ENCODE measurements around the gene DNAAF8. TPM values are rescaled to one million over a fixed set of nuclear protein-coding genes. Genes with fewer than 3 reads are reported as not detected.

The DNAAF8 gene
- total and polyA plus RNA-seq, 2 of the 4 experiments (the other 2 are of a cell fraction): 0.54 to 1.7 TPM

- intact Hi-C loops (cut with micrococcal nuclease) (no loop called here), dilution Hi-C loops (cut with HindIII; ENCODE audit: low sequenced_read_pairs, unreplicated experiment) (no loop called here), in situ Hi-C loops (cut with MboI; ENCODE audit: low sequenced_read_pairs) (no loop called here)
- no peak for TF ChIP-seq FOS (IDR thresholded peaks at IDR 0.05; ENCODE audit: low read depth, low read length)
- no peak for TF ChIP-seq MXI1 (IDR thresholded peaks at IDR 0.05; ENCODE audit: borderline replicate concordance, low read depth, low read length)
- TF ChIP-seq, protein P1, sequence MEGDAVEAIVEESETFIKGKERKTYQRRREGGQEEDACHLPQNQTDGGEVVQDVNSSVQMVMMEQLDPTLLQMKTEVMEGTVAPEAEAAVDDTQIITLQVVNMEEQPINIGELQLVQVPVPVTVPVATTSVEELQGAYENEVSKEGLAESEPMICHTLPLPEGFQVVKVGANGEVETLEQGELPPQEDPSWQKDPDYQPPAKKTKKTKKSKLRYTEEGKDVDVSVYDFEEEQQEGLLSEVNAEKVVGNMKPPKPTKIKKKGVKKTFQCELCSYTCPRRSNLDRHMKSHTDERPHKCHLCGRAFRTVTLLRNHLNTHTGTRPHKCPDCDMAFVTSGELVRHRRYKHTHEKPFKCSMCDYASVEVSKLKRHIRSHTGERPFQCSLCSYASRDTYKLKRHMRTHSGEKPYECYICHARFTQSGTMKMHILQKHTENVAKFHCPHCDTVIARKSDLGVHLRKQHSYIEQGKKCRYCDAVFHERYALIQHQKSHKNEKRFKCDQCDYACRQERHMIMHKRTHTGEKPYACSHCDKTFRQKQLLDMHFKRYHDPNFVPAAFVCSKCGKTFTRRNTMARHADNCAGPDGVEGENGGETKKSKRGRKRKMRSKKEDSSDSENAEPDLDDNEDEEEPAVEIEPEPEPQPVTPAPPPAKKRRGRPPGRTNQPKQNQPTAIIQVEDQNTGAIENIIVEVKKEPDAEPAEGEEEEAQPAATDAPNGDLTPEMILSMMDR (conservative IDR thresholded peaks at IDR 0.05; ENCODE audit: low read depth, low read length): no peak
- TF ChIP-seq ELK1 (IDR thresholded peaks at IDR 0.05; ENCODE audit: borderline replicate concordance, low read depth, low read length): no peak
- TF ChIP-seq RAD21 (IDR thresholded peaks at IDR 0.05; ENCODE audit: low read length): no peak
- TF ChIP-seq SMC3 (IDR thresholded peaks at IDR 0.05; ENCODE audit: low read depth, low read length): no peak
- TF ChIP-seq RFX5 (IDR thresholded peaks at IDR 0.05; ENCODE audit: low read depth, low read length): no peak
- TF ChIP-seq RCOR1 (IDR thresholded peaks at IDR 0.05; ENCODE audit: insufficient replicate concordance, low read length): no peak
- no peak for TF ChIP-seq POLR2A (IDR thresholded peaks at IDR 0.05; ENCODE audit: low read depth, low read length)
- TF ChIP-seq NFE2L2 (IDR thresholded peaks at IDR 0.05; ENCODE audit: low read depth, low read length): no peak
- no peak for TF ChIP-seq CHD1 (IDR thresholded peaks at IDR 0.05; ENCODE audit: low read depth, low read length)
- TF ChIP-seq MAFK (IDR thresholded peaks at IDR 0.05; ENCODE audit: low read depth, low read length): no peak
- TF ChIP-seq, protein P2, sequence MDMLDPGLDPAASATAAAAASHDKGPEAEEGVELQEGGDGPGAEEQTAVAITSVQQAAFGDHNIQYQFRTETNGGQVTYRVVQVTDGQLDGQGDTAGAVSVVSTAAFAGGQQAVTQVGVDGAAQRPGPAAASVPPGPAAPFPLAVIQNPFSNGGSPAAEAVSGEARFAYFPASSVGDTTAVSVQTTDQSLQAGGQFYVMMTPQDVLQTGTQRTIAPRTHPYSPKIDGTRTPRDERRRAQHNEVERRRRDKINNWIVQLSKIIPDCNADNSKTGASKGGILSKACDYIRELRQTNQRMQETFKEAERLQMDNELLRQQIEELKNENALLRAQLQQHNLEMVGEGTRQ (IDR thresholded peaks at IDR 0.05; ENCODE audit: low read depth, low read length): no peak
- no peak for TF ChIP-seq CEBPB (IDR thresholded peaks at IDR 0.05; ENCODE audit: low read depth, low read length)
- no peak for TF ChIP-seq BHLHE40 (IDR thresholded peaks at IDR 0.05; ENCODE audit: low read depth, low read length)
- TF ChIP-seq MAZ (IDR thresholded peaks at IDR 0.05; ENCODE audit: borderline replicate concordance, low read depth, low read length): no peak
- H3K9ac ChIP-seq (ENCODE audit: low read depth, low read length): no peak overlapping the region
- peaks cover 58% of the 10 kb centered on the region for H3K36me3 ChIP-seq (ENCODE audit: control insufficient read depth, insufficient read depth, low read length)
- ChIA-PET POLR2A (ENCODE audit: unreplicated experiment) (no interaction called here), CTCF (no interaction called here)
- no peak overlapping the region for H2BK5ac ChIP-seq (ENCODE audit: low read depth, low read length, poor library complexity, severe bottlenecking)
- no peaks in the 10 kb centered on the region for H3K9me1 ChIP-seq (ENCODE audit: insufficient read depth, low read length)
- no peak overlapping the region for H3K4me2 ChIP-seq (ENCODE audit: low read depth, low read length)
- no peak overlapping the region for H2BK20ac ChIP-seq (ENCODE audit: low read depth, low read length)
- DNase-seq (no peak), ATAC-seq (ENCODE audit: low read depth) (no peak)
- H4K5ac ChIP-seq (ENCODE audit: low read depth, low read length): no peak overlapping the region
- no peak overlapping the region for H3K56ac ChIP-seq (ENCODE audit: extremely low read depth, insufficient read depth, low read length)
- 93% methylated on average over 24 of the region's 27 CpGs; no CpG with 5 or more reads in 1 of the 2 experiments for whole genome bisulfite sequencing, 2 experiments (ENCODE audit: extremely low coverage in 2 of 2, insufficient read length in 1 of 2)
- no peak overlapping the region for H3K23ac ChIP-seq (ENCODE audit: low read depth, low read length)
- no peak overlapping the region for H3K18ac ChIP-seq (ENCODE audit: low read depth, low read length)
- H3K4me3 ChIP-seq (ENCODE audit: insufficient read depth, low read depth, low read length): no peak overlapping the region
- H4K91ac ChIP-seq (ENCODE audit: insufficient read depth, low read depth, low read length): no peak overlapping the region
- no peak overlapping the region for H3K27ac ChIP-seq (ENCODE audit: insufficient read depth, low read length)
- no peaks in the 10 kb centered on the region; the same call in none of the 2 replicates for H4K20me1 ChIP-seq (ENCODE audit: insufficient read depth, low read length)
- peak overlapping the region; percentile 70 for H2AK9ac ChIP-seq (replicated peaks; ENCODE audit: low read depth, low read length, poor library complexity)
- no peak overlapping the region for H2AK5ac ChIP-seq (ENCODE audit: low read depth, low read length)
- H3K4ac ChIP-seq (ENCODE audit: low read depth, low read length): no peak overlapping the region
- no peak overlapping the region for H2AFZ ChIP-seq (replicated peaks; ENCODE audit: low read length, poor library complexity)
- no TSS peak for BruUV-seq (replicated peaks)
- no peak overlapping the region for H2BK15ac ChIP-seq (ENCODE audit: low read depth, low read length)
- no peak overlapping the region for H2BK120ac ChIP-seq (ENCODE audit: low read depth, low read length)
- no peak overlapping the region for H3K14ac ChIP-seq (replicated peaks; ENCODE audit: low read depth, low read length)
- 0 out of 4 replicates have a peak, but pooled peaks cover 0 to 2% of the 10 kb centered on the region in 2 experiments for H3K79me1 ChIP-seq (ENCODE audit: low read depth in 1 of 2, low read length in 2 of 2)
- H3K4me1 ChIP-seq (ENCODE audit: control insufficient read depth, insufficient read depth, low read length): no peaks in the 10 kb centered on the region
- H3K27me3 ChIP-seq (ENCODE audit: control insufficient read depth, insufficient read depth, low read length): no peaks in the 10 kb centered on the region
- no peak overlapping the region for H4K8ac ChIP-seq (ENCODE audit: low read depth in 2 of 2, low read length in 2 of 2)
- no peaks in the 10 kb centered on the region for H3K9me3 ChIP-seq (ENCODE audit: control insufficient read depth, insufficient read depth, low read length)
Observed at GRCh38 chr16:4686497-4687210, 47.7 kb upstream of the DNAAF8 start.

Measured in IMR-90 (cell line).